SU-DHL-6 (cell line): ENCODE results near the gene TNIP1.

Experiments
- CTCF ChIP-seq: fragments of 200-600 bp; sonication (generic); IDR thresholded peaks from one replicate; pipeline ENCODE4 v1.5.1; 2017; ENCODE audit warnings: antibody characterized with exemption, mild to moderate bottlenecking, low read length, moderate library complexity; ENCODE audit not compliant: insufficient read depth, poor library complexity, severe bottlenecking
- EZH2phosphoT487 ChIP-seq: fragments of 200-600 bp; sonication (generic), shearing (Covaris generic); conservative IDR thresholded peaks from 2 replicates; pipeline ENCODE4 v1.6.1; 2018; ENCODE audit warnings: mild to moderate bottlenecking, antibody characterized with exemption, low read length, moderate library complexity, mixed read lengths

- no peak for TF ChIP-seq CTCF
- TF ChIP-seq EZH2phosphoT487, result no peak
Observed at GRCh38 chr5:151056379-151057325, 24.2 kb downstream of the TNIP1 start.
